Measurements from ENCODE around the gene INVS.
"Not testable (repeated sequence)": the region's sequence is repeated elsewhere in the genome, so short reads cannot be mapped to it uniquely, and the experiment has no call there.

Gene INVS

DNA sequence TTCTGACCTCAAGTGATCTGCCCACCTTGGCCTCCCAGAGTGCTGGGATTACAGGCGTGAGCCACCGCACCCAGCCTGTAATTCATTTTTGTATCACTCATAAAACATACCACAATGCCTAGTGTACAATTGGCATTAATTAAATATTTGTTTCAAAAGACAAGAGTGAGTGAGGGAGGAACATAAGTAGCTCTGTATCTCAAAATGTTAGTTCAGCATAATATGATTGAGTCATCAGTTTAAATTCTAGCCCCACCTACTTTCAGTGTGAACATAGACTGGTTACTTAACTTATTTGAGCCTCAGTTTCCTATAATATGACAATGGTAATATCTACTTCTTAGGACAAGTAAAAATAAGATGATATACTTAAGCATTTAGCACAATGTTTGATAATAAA is 26.9 kb downstream of the INVS start:
- no peak for DNase-seq (ENCODE audit: low read depth in 3 of 3)

DNA sequence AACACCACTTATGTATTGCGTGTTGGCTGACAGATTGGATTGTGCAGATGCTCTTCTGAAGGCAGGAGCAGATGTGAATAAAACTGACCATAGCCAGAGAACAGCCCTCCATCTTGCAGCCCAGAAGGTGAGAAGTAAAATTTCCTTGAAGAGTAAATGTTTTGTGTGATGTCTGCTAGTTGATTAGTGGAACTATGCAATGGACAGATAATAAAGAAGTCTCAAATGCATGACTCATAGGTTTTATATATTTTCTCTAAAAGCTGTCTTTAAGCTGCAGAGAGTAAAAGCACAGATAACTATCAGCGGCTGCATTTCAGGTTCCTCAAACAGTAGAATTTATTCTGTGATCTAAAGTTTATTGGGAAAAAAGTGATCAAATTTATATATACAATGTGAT is 27.4 kb downstream of the INVS start:
- no peak for DNase-seq (ENCODE audit: low read depth in 3 of 3)

DNA sequence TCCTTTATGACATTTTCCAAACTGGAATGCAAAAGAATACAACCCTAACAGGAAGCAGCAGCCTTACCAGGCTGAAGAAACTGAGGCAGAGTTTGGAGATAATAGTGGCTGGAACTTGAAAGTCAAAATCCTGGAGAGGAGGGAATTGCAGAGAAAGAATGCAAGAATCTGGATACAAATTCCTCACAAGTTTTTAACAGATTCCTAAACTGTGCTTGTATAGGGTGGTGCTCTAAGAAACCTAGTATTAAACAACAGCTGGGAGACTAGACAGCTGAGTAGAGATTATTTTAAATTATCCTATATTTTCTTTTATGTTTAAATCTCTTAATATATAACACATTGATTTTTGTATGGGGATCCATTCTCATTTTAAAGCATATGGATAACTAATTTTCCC is 30.7 kb downstream of the INVS start:
- no peak for DNase-seq (ENCODE audit: low read depth in 3 of 3)

DNA sequence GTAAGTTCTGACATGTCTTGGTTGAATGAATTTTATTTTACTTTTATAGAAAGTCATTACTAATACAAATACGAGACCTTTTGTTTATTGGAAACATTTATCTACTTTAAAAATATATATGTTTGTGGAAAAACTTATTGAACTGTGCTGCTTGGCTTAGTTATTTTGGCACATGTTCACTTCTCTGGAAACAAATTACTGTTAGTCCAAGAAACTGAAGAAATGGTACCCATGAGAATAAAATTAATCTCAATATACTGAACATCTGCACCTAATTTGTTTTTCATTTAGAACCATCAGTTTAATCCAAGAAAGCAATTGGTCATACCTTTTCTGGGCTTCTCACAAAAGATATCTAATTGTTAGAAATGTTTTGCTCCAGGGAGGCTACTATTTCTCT is 32.2 kb downstream of the INVS start:
- DNase-seq (ENCODE audit: low read depth in 3 of 3) = no peak

DNA sequence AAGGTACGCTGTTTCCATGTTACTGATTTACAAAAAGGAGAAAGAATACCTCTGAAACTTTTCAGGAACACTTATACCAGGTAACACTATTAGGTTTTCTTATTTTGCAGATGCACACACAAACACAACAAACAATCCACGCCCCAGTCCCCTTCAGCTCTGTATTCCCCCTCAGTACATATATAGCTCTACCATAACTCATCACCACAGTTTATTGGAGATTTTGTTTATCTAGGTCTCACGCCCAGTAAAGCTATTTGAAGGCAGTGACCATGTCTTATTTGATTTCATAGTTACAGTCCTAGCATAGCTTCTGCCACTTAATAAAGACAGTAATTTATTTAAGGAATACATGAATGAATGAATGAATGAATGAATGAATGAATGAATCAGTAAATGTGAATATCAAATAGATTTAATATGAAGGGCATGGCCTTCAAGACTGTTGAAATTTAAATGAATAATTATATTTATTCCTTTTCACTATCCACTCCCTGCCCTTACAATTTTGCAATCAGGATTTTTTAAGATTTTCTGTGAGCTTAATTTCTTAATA is 32.9 kb downstream of the INVS start:
- DNase-seq (ENCODE audit: low read depth in 3 of 3) = no peak

DNA sequence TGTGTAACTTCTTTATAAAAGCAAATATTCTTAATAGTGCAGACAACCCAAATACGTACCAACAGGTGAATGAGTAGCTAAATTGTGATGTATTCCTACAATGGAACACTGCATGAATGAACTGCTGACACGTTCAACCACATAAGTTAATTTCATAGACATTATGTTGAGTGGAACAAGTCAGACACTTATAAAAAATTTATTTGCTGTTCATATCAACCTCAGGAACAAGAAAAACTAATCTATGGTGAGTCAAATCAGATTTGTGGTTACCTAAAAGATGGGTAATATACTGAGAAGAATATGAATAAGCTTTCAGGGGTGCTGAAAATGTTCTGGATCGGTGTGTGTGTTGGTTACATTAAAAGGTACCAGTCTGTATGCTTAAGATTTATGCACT is 35.7 kb downstream of the INVS start:
- DNase-seq (ENCODE audit: low read depth in 3 of 3) = no peak

DNA sequence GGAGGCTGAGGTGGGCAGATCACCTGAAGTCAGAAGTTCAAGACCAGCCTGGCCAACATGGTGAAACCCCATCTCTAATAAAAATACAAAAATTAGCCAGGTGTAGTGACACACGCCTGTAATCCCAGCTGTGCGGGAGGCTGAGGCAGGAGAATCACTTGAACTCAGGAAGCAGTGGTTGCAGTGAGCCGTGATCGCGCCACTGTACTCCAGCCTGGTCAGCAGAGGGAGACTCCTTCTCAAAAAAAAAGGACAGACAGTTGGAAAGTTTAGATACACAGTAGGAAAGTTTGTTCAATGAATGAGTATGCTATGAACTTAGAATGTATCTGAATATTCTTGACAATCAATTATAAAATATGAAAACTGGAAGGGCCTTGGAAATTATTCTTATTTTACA is 37.8 kb downstream of the INVS start:
- DNase-seq (ENCODE audit: low read depth in 3 of 3) = not testable (repeated sequence)

DNA sequence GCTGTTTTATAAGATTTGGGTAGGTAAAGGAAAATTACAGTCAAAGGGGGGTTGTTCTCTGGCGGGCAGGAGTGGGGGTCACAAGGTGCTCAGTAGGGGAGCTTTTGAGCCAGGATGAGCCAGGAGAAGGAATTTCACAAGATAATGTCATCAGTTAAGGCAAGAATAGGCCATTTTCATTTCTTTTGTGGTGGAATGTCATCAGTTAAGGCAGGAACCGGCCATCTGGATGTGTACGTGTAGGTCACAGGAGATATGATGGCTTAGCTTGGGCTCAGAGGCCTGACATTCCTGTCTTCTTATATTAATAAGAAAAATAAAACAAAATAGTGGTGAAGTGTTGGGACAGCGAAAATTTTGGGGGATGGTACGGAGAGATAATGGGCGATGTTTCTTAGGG is 41.3 kb downstream of the INVS start:
- DNase-seq (ENCODE audit: low read depth in 3 of 3) = not testable (repeated sequence)

DNA sequence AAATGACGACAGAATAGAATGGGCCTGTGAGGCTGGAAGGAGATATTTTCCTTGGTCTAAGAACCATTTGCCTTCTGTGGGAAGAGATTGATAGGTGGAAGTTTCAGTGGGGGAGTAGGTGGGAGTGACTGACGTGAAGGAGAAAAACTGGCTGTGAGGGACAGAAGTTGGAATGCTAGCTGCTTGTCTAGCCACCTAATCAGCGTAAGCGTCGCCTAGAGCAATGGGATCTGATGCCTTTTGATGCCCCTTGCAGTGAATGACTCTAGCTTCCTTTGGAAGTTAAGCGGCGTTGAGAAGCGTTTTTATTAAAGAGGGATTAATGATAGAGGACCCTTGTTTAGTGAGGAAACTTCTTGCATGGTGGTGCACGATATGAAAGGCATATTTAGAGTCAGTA is 42.8 kb downstream of the INVS start:
- DNase-seq (ENCODE audit: low read depth in 3 of 3) = not testable (repeated sequence)

DNA sequence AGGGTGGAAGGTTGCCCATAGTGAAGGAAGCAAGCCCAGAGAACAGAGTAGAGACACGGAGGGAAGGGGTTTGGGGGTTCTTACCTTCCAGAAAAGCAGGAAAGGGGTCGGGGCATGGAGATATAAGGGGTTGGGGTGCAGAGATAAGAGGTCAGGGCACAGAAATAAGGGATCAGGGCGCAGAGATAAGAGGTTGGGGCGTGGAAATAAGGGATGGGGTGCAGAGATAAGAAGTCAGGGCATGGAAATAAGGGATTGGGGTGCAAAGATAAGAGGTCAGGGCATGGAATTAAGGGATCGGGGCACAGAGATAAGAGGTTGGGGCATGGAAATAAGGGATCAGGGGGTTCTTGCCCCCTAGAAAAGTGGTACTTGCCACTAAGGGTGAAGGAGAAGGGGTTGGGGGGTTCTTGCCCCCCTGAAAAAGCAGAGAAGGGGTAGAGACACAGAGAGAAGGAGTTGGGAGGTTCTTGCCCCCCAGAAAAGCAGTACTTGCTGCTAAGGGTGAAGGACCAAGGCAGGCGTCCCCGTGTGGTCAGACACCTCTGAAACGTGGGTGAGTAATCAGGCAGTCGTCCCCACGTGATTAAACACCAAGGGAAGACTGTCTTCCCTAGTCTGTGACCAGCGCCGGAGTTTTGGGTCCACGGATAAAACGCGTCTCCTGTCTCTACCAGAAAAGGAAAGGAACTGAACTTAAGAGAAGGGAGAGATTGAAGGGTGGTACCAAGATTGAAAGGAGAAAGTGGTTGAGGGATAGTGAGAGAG is 46.3 kb downstream of the INVS start:
- not testable (repeated sequence) for DNase-seq (ENCODE audit: low read depth in 3 of 3)

DNA sequence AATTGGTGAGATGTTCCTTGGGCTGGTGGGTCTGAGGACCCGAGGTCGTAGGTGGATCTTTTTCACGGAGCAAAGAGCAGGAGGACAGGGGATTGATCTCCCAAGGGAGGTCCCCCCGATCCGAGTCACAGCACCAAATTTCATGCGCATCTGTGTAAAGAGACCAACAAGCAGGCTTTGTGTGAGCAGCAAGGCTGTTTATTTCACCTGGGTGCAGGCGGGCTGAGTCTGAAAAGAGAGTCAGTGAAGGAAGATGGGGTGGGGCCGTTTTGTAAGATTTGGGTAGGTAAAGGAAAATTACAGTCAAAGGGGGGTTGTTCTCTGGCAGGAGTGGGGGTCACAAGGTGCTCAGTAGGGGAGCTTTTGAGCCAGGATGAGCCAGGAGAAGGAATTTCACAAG is 46.9 kb downstream of the INVS start:
- not testable (repeated sequence) for DNase-seq (ENCODE audit: low read depth in 3 of 3)

DNA sequence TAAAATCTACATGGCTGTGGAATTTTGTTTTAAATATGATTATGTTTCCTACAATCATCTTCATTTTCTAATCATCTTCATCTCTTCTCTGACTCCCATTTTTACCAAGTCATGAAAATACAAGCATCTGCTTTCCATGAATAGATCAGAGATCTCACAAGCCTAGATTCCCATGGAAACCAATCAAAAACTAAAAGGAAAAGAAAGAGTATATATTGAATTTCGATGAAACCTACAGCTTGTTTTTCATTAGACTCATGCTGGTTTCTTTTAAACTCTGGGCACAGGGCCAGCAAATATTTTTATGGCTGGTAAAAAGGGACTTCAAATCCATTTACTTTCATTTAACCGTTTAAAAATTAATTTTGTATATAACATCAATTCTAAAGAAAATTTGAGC is 51.2 kb downstream of the INVS start:
- DNase-seq (ENCODE audit: low read depth in 3 of 3) = no peak

DNA sequence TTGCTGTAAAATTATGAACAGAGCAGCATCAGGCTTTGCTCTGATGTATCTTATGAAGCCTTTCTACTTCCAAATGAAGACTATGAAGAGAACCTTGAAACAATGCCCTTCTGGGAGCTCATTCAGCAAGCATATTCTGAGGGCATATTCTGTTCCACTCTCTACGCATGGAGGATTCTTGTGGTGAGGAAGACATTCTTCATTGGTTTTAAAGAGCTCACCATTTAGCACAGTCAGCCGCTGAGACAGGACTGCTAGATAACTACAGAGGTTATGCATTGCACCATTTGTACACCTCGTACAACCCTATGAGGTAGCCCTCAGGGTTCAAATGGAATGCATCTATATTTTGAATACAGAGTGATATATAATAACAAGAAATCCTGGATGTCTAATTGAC is 61.0 kb downstream of the INVS start:
- DNase-seq (ENCODE audit: low read depth in 3 of 3) = no peak

DNA sequence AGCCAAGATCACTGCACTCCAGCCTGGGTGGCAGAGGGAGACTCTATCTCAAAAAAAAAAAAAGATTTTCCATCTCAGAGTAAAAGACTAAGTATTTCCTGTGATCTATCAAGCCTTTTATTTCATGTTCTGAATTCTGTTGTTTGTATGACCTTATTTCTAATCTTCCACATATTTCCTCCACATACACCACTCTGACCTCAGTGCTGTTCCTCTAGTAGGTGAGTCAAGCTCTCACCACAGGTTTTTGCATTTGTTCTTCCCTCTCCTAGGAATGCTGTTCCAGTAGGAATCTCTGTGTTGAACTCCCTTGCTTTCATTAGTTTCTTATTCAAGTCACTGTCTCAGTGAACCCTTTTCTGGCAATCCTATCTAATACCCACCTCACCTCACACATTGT is 68.1 kb downstream of the INVS start:
- no peak for DNase-seq (ENCODE audit: low read depth in 3 of 3)

DNA sequence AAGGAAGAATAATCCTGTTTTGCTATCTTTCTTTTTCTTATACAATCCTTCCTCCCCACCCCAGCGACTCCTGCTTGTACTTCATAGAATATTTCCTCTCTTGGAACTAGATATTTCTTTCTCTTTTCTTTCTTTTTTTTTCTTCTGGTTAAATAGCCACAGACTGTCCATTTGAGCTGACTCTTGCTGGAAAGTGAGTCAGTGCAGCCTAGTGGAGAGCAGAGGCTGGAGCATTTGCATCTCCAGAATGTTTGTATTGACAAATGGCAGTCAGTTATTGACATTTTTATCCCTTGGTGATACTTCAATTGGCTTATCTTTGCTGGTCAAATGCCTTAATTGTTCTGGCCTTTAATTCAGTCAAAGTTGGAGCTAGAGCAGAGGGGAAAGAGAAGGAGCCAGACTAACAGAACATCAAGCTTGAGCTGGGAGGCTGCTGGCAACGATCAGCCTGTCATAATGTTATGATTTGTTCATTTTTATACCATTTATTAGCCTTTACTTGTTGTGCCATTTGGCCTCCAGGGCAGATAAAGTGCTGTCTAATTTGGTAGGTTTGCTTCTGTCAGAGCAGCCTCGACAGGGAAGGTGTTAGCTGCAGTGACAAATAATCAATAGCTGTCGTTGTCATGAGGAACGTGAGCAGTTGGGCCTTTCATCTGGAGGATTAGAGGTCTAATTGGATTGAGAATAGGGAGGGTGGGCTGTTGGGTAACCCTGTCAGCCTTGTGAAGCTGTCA is 69.0 kb downstream of the INVS start:
- DNase-seq (ENCODE audit: low read depth in 3 of 3) = no peak

DNA sequence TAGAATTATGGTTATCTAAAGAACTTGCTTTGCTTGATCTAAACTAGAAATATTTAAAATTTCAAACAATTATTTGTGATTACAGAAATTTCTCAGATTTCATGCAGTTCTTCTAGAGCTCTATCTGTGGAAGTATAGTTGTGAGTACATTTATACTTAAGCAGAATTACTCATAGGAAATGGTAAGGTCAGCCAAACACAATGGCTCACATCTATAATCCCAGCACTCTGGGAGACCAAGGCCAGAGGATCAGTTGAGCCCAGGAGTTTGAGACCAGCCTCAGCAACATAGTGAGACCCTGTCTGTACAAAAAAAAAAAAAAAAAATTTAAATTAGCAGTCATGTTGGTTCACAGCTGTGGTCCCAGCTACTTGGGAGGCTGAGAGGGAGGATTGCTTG is 71.0 kb downstream of the INVS start:
- DNase-seq (ENCODE audit: low read depth in 3 of 3) = no peak

DNA sequence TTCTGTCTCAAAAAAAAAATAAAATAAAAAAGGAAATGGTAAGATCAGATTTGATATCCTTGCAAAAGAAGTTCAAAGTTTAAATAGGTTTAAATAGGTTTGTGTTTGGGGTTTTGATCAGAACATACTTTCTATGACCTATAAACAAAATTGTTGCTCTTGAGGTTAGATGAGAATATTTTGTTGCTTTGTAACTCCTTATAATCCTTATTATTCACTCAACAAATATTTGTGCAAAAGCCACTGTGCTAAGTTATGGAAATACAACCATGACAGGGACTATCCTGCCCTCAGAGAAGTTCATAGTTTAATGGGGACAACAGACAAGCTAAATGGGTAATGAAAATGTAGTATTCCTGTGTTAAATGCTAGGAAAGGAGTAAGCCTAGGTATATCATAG is 71.5 kb downstream of the INVS start:
- DNase-seq (ENCODE audit: low read depth in 3 of 3) = no peak

DNA sequence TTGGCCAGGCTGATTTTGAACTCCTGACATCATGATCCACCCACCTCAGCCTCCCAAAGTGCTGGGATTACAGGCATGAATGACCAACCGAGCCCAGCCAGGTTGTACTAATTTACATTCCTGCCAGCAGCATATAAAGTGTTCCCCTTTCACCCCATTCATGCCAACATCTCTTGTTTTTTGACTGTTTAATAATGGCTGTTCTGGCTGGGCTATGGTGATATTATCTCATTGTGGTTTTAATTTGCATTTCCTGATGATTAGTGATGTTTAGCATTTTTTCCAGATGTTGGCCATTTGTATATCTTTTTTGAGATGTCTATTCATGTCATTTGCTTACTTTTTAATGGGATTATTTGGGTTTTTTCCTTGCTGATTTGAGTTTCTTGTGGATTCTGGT is 87.3 kb downstream of the INVS start:
- DNase-seq (ENCODE audit: low read depth in 3 of 3) = no peak

DNA sequence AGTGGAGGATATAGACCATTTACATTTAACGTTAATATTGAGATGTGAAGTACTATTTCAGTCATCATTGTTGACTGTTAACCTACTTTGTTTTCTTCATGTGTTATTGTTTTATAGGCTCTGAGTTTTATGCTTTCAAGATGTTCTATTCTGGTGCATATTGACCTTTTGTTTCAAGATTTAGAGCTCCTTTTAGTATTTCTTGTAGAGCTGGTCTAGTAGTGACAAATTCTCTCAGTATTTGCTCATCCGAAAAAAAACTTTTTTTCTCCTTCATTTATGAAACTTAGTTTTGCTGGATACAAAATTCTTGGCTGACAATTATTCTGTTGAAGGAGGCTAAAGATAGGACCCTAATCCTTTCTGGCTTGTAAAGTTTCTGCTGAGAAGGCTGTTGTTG is 91.3 kb downstream of the INVS start:
- DNase-seq (ENCODE audit: low read depth in 3 of 3) = no peak

DNA sequence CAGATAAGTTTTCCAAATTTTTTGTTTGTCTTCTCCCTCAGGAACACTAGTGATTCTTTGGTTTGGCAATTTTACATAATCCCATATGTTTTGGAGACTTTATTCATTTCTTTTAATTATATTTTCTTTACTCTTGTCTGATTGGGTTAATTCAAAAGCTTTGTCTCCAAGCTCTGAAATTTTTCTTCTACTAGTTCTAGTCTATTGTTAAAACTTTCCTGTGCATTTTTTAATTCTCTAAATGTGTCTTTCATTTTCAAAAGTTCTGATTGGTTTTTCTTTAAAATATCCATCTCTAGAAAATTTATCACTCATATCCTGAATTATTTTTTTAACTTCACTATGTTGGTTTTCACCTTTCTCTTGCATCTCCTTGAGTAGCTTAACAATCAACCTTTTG is 92.2 kb downstream of the INVS start:
- no peak for DNase-seq (ENCODE audit: low read depth in 3 of 3)

DNA sequence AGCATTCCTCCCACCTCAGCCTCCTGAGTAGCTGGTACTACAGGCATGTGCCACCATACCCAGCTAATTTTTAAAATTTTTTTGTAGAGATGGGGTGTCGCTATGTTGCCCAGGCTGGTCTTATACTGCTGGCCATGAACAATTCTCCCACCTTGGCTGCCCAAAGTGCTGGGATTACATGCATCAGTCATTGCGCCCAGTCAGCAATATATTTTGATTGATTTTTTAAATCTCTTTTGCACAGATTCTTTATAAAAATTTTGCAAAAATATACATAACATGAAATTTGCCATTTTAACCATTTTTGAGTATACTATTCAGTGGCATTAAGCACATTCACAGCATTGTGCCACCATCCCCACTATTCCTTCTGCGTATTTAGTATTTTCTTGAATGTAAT is 94.0 kb downstream of the INVS start:
- DNase-seq (ENCODE audit: low read depth in 3 of 3) = no peak

DNA sequence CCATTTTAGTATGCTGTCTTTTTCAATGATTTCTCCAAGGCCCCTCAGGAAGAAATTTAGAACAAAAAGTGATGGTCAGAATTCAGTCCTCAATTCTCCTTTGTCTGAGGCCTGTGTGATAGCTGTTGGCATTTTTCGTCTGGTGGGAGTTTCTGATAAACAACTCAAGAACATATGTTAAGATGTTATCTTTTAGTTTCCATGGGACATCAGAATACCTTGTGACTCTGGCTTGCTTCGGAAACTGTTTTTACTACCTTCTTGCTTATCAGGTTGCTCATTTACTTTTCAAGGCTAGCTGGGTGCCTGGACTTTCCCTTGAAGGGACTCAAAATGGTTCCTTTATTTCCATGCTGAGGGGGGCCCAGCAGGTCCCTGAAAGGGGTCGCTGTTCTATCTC is 97.2 kb downstream of the INVS start:
- no peak for DNase-seq (ENCODE audit: low read depth in 3 of 3)

DNA sequence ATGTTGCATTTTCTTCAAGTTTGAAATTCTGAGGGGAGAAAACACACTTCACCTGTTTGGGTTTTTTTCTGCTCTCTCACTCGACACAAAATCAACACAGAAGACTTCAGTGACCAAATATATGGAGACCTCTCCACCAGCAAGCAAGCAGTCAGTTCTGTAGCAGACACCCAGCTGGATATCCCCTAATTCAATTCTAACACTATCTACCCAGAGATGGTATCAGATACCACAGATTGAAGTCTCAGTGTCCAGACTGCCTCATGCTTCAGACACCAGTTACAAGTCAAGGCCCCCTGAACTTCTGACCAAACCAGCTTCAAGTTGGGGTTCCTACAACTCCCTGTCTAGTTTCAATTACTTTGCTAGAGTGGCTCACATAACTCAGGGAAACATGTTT is 97.8 kb downstream of the INVS start:
- DNase-seq (ENCODE audit: low read depth in 3 of 3) = no peak

Data from stimulated activated CD4-positive, alpha-beta T cell treated with anti-CD3 and anti-CD28 coated beads, TNF-alpha, amount 100 ng/mL, for 48 hours (primary cell).